ENCODE data around the gene MATCAP1. TPM values are rescaled to one million over a fixed set of nuclear protein-coding genes. Genes with fewer than 3 reads are reported as not detected.

Gene MATCAP1
- total and polyA plus RNA-seq, 2 donors = 11.4 to 20.9 TPM

- no peak for DNase-seq (ENCODE audit: extremely low spot score)
- Histone ChIP-seq H3K4me1 (ENCODE audit: insufficient read depth) (no peaks in the 10 kb centered on the region), H3K4me3 (ENCODE audit: low read depth, low read length) (no peak overlapping the region), H3K36me3 (ENCODE audit: insufficient read depth) (no peaks in the 10 kb centered on the region), H3K27ac (ENCODE audit: low read depth) (no peak overlapping the region)
- WGBS = 94% methylated on average over 16 of the region's 16 CpGs
Observed at GRCh38 chr16:67180166-67180565, 3.6 kb downstream of the MATCAP1 start.

DNA sequence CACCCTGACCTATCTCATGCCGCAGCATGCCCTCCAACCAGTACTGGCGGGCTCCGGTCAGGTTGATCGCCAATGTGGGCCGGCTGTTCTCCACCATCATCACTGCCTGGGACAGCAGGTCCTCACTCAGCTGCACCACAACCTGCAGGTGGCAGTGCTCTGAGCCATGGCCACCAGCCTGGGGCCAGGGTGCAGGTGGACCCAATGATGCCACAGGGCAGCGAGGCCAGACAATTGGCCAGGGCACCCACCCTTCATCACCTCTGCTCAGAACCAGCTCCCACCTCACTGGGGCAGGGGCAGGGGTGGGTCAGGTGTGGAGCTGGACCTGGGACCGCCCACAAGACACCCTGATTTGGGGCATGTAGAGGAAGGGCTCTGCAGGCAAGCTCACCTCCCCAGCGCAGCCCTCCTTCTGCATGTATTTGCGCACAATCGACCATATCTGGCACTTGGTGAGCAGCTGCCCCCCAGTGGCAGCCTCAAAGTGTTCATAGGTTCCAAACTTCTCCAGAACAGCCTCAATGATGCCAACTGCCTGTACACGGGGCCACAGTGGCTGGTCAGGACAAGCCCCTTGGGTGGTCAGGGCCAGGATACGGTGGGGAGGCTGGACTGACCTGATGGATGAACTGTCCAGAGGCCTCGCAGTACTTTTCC lies 4.2 kb downstream of the MATCAP1 start:
- no peaks in the 10 kb centered on the region for H3K4me1 ChIP-seq (ENCODE audit: insufficient read depth)
- 91% methylated on average over 13 of the region's 13 CpGs for WGBS
- H3K4me3 ChIP-seq (ENCODE audit: low read depth, low read length) = no peak overlapping the region
- H3K36me3 ChIP-seq (ENCODE audit: insufficient read depth) = no peaks in the 10 kb centered on the region
- no peak overlapping the region for H3K27ac ChIP-seq (ENCODE audit: low read depth)
- no peak for DNase-seq (ENCODE audit: extremely low spot score)

DNA sequence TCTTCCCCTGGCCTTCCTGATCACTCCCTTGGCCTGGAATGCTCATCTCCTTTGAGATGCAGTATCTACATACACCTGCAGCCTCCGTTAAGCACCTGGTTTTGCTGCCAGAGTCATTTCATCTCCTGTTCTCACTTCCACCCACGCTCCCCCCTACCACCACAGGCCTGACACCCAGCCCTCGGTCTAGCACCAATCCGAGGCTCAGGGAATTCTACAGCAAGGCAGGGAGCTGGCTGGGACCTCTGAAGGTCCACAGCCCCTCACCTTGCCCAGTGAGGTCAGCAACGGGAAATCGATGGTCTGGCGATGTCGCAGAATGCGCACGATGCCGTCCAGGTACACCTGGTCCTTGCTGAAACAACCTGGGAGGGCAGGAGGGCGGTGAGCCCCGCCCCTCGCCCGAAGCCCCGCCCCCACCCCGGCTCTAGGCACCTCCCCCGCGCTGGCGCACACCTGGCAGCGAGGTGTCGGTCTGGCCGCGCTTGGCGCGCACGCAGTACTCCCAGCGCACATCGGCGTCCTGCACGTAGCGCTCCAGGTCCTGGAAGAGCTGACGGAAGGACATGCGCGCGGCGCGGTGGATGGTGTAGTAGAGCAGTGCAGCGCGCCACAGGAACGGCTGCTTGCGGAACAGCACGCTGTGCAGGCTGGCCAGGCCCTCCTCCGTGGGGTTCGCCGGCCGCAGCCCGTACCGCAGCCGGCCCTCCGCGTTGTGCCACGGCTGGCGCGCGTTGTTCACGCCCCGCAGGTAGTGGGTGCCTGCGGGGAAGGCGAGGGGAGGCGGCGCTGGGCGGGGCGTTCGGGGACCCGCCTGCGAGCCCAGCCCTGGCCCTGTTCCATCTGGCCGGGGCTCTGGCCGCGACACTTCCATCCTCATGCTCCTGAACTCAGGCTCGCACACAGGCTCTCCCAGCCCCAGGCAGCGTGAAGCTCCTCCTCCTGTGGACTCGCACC lies 5.7 kb downstream of the MATCAP1 start:
- WGBS = 5% methylated on average over 73 of the region's 73 CpGs
- no peak for DNase-seq (ENCODE audit: extremely low spot score)
- Histone ChIP-seq H3K4me3 (ENCODE audit: low read depth, low read length) (peak overlapping the region; percentile 37), H3K36me3 (ENCODE audit: insufficient read depth) (no peaks in the 10 kb centered on the region), H3K4me1 (ENCODE audit: insufficient read depth) (no peaks in the 10 kb centered on the region), H3K27ac (ENCODE audit: low read depth) (peak overlapping the region; percentile 54)

DNA sequence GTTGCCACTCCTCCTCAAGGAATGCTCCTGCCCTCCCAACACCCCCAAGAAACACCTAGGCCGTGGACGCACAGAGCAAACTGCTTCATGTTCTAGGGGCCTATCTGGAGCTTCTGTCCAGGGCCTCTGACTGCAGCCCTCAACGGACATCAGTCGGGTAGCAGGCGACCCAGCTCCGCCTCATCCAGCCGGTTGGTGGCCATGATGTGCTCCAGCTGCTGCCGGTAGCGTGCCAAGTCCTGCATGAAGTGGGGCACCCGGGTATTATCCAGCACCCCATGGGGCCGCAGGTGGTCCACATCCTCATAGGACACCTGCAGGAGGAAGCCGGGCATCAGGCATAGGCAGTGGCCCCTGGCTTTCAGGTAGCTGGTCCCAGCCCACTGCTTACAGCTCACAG lies 7.1 kb downstream of the MATCAP1 start:
- no peak overlapping the region for H3K4me3 ChIP-seq (ENCODE audit: low read depth, low read length)
- no peaks in the 10 kb centered on the region for H3K4me1 ChIP-seq (ENCODE audit: insufficient read depth)
- no peaks in the 10 kb centered on the region for H3K36me3 ChIP-seq (ENCODE audit: insufficient read depth)
- DNase-seq (ENCODE audit: extremely low spot score) = no peak
- 80% methylated on average over 12 of the region's 12 CpGs for WGBS
- H3K27ac ChIP-seq (ENCODE audit: low read depth) = no peak overlapping the region

- Histone ChIP-seq H3K4me1 (ENCODE audit: insufficient read depth) (no peaks in the 10 kb centered on the region), H3K4me3 (ENCODE audit: low read depth, low read length) (peak overlapping the region; percentile 34)
Observed at GRCh38 chr16:67174706-67175231, 9.0 kb downstream of the MATCAP1 start.

DNA sequence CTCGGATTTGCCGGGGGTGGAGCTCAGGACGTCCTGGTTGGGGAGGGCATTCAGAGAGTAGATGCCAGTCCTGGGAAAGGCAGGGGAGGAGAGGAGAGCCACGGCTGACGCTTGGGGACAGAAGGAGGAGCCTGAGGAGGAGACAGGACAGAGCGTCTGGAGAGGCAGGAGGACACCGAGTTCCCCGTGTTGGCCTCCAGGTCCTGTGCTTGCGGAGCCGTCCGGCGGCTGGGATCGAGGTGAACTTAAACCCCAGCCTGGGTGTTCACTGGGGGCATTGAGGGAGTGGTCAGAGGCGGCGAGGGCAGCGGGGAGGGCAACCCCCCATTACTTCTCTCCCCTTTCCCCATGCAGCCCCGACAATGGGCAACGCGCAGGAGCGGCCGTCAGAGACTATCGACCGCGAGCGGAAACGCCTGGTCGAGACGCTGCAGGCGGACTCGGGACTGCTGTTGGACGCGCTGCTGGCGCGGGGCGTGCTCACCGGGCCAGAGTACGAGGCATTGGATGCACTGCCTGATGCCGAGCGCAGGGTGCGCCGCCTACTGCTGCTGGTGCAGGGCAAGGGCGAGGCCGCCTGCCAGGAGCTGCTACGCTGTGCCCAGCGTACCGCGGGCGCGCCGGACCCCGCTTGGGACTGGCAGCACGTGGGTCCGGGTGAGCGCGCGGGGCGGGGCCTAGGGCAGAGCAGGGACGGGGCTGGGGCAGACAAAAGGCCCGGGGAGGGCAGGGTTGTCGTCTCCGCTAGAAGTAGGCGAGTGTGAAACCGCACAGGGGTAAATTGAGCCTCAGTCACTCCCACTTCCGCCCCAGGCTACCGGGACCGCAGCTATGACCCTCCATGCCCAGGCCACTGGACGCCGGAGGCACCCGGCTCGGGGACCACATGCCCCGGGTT lies 9.7 kb downstream of the MATCAP1 start:
- Histone ChIP-seq H3K4me1 (ENCODE audit: insufficient read depth) (no peaks in the 10 kb centered on the region), H3K36me3 (ENCODE audit: insufficient read depth) (no peaks in the 10 kb centered on the region), H3K27ac (ENCODE audit: low read depth) (peak overlapping the region; percentile 66), H3K4me3 (ENCODE audit: low read depth, low read length) (peak overlapping the region; percentile 34)
- no peak for DNase-seq (ENCODE audit: extremely low spot score)
- WGBS = 3% methylated on average over 71 of the region's 71 CpGs

More at GRCh38 chr16:67174706-67175231, 9.0 kb downstream of the MATCAP1 start:
- H3K36me3 ChIP-seq (ENCODE audit: insufficient read depth) = no peaks in the 10 kb centered on the region
- peak overlapping the region; percentile 40 for H3K27ac ChIP-seq (ENCODE audit: low read depth)
- 52% methylated on average over 31 of the region's 31 CpGs for WGBS
- no peak for DNase-seq (ENCODE audit: extremely low spot score)

GRCh38 chr16:67173323-67173722 lies 10.4 kb downstream of the MATCAP1 start:
- no peak for DNase-seq (ENCODE audit: extremely low spot score)
- no peaks in the 10 kb centered on the region for H3K36me3 ChIP-seq (ENCODE audit: insufficient read depth)
- peak overlapping the region; percentile 33 for H3K27ac ChIP-seq (ENCODE audit: low read depth)
- WGBS = 85% methylated on average over 1 of the region's 1 CpG
- no peaks in the 10 kb centered on the region for H3K4me1 ChIP-seq (ENCODE audit: insufficient read depth)
- H3K4me3 ChIP-seq (ENCODE audit: low read depth, low read length) = no peak overlapping the region

DNA sequence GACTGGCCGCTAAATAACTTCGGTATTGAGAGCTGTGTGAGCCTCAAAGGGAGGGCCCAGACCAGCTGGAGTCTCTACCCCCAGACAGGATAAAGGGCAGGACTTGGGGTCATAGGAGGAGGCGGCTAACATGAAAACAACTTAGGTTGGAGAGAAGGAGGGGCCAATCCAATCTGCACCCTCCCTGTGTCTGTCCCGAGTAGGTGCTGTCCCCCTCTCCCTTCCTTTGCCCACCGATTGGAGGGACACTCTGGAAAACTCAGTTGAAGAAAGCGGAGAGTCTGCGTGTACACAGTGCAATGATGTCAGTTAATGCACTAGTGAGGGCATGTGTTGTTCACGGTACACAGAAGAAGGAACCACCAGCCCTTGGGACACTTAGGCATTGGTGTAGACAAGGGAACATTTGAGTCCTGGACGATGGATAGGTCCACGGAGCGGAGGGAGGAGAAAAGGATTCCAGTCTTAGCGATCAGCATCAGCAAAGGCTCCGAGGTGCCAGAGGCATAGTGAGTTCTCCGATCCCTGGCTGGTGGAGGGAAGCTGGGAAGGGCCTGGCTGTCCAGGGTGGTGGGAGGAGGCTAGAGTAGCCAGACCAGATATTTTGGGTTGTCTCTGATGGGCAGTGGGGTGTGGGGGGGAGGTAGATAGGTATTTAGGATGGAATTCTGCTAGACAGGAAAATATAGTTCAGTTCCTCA lies 12.7 kb downstream of the MATCAP1 start:
- 36% methylated on average over 14 of the region's 14 CpGs for WGBS
- Histone ChIP-seq H3K36me3 (ENCODE audit: insufficient read depth) (no peaks in the 10 kb centered on the region), H3K27ac (ENCODE audit: low read depth) (peak overlapping the region; percentile 69), H3K4me3 (ENCODE audit: low read depth, low read length) (peak overlapping the region; percentile 43), H3K4me1 (ENCODE audit: insufficient read depth) (no peaks in the 10 kb centered on the region)
- DNase-seq (ENCODE audit: extremely low spot score) = no peak

DNA sequence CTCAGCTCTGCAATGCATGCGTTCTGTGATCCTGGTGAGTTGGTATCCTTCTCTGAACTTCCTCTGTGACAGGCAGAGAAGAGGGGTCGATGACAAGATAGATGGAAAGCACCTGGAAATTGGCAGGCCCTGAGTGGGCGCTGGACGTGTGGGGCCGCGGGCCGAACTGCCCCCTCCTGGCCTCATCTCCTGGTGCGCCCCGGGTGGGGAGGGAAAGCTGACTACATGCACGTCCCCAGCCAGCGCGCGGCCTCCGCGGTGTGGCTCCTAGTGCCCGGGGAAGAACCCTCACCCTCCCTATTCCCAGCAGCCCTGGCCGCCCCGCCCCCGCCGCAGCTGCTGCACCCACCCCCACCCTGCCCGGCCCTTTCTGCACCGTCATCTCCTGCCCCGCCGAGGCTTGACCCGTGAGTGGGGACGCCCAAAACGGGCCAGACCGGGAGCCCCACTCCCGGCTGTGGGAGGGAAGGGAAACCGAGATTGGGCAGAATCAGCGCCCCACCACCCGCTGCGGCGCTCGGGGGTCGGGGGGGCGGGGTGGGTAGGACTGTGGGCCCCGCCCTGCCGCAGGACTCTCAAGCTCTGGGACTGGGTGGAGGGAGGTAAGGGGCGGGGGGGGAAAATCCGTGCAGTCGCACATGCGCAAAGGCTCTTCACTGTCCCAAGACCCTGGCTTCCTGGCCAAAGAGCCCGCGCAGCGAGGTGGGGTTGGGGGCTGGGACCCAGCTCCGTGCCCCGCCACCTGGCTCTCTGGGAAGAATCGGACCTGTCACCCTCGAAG lies 13.4 kb downstream of the MATCAP1 start, which contains the start of gene NOL3:
Gene NOL3, plus strand, starts transcription at position 371 of the 781 bp plus-strand sequence.
- peak within 1 kb of the TSS; percentile 43 for H3K4me3 ChIP-seq (ENCODE audit: low read depth, low read length)
- WGBS = 1% methylated on average over 50 of the region's 50 CpGs

DNA sequence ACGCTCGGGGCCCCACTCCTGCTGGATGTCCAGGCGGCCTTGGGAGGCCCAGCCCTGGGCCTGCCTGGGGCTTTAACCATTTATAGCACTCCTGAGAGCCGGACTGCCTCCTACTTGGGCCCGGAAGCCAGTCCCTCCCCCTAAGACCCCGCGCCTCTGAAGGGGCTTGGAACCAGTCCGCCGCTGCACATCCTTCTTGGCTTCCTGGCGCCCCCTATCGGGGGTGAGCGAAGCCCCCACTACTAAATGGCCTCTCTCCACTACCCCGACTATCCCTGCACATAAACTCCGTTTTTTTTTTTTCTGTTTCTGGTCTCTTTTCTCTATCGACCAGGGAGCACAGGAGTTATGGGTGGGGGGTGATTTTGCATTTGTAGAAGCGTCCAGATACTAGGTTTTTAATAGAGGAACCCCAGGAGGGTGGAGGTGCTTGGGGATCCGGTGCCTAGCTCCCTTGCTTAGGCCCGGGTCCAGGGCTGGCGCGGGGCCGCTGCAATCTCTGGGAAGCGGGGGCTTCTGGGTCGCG lies 14.1 kb downstream of the MATCAP1 start:
- WGBS = 4% methylated on average over 24 of the region's 24 CpGs
- Histone ChIP-seq H3K4me3 (ENCODE audit: low read depth, low read length) (peak overlapping the region; percentile 43), H3K27ac (ENCODE audit: low read depth) (no peak overlapping the region), H3K4me1 (ENCODE audit: insufficient read depth) (no peaks in the 10 kb centered on the region), H3K36me3 (ENCODE audit: insufficient read depth) (no peaks in the 10 kb centered on the region)
- DNase-seq (ENCODE audit: extremely low spot score) = no peak

More for the DNA sequence above, 13.4 kb downstream of the MATCAP1 start, which contains the start of gene NOL3:
- no peaks in the 10 kb centered on the region for H3K36me3 ChIP-seq (ENCODE audit: insufficient read depth)
- no peaks in the 10 kb centered on the region for H3K4me1 ChIP-seq (ENCODE audit: insufficient read depth)
- no peak for DNase-seq (ENCODE audit: extremely low spot score)
- peak within 1 kb of the TSS; percentile 69 for H3K27ac ChIP-seq (ENCODE audit: low read depth)

GRCh38 chr16:67169011-67169451 lies 14.7 kb downstream of the MATCAP1 start:
- no peak overlapping the region for H3K4me3 ChIP-seq (ENCODE audit: low read depth, low read length)
- no peak for DNase-seq (ENCODE audit: extremely low spot score)
- H3K36me3 ChIP-seq (ENCODE audit: insufficient read depth) = no peaks in the 10 kb centered on the region
- 58% methylated on average over 9 of the region's 9 CpGs for WGBS
- H3K27ac ChIP-seq (ENCODE audit: low read depth) = no peak overlapping the region
- no peaks in the 10 kb centered on the region for H3K4me1 ChIP-seq (ENCODE audit: insufficient read depth)

DNA sequence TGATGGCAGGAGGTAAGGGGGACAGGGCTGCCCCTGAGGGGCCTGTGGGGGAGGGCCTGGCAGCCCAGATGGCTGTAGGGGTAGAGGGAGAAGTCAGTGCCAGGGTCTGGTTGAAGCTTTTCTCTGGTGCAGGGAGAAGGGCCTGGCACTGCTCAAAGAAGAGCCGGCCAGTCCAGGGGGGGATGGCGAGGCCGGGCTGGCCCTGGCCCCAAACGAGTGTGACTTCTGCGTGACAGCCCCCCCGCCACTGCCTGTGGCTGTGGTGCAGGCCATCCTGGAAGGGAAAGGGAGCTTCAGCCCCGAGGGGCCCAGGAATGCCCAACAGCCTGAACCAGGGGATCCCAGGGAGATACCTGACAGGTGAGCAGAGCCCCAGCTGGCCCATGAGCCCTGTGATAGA lies 16.2 kb downstream of the MATCAP1 start:
- Histone ChIP-seq H3K27ac (ENCODE audit: low read depth) (no peak overlapping the region), H3K36me3 (ENCODE audit: insufficient read depth) (no peaks in the 10 kb centered on the region), H3K4me3 (ENCODE audit: low read depth, low read length) (no peak overlapping the region), H3K4me1 (ENCODE audit: insufficient read depth) (peaks cover 3% of the 10 kb centered on the region)
- WGBS = 84% methylated on average over 7 of the region's 7 CpGs
- DNase-seq (ENCODE audit: extremely low spot score) = no peak

Measured in urinary bladder (tissue), 4 donors.